Measurements from ENCODE around the gene KANK4. TPM values are rescaled to one million over a fixed set of nuclear protein-coding genes. Genes with fewer than 3 reads are reported as not detected.

KANK4 gene
- total RNA-seq, 2 experiments from 2014 or later = not detected

DNA sequence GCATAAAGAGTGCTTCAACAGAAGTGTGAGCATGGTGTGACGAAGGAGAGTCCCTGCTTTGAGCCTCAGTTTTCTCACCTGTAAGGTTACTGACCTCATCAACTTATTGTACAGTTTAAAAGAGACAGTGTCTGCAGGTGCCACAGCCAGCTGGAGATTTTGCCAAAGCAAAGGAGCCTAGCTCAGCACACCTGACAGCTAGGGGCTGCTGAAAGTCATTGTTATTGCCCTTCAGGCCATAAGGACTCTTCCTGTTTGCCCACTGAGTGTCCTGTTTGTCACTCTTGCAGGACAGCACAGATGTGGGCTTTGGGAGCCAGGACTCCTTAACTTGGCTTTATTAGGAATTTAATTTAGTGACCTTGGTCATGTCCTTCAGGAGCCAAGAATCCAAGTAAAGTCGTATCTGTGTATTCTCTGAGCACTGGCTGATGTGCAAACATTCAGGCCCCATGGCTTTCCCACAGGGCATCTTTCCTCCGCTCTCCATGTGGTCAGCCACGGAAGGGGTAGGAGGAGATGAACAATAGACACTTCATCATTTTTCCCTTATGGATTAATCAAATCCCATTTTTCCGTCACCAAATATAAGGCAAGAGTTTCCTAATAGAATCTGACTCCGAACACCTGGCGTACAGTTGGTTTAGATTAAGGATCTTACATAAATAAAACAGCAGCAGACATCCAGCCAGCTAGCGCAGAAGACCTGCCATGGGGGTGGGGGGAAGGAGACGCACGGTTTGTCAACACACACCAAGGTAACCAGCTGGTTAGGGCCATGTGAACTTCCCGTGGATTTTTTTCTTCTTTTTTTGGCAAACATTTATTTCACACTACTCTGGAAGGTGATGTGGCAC, 43.1 kb upstream of the KANK4 start:
- intact Hi-C loops (cut with micrococcal nuclease) = no loop called here
- DNase-seq = no peak
- POLR2A ChIA-PET = no interaction called here
- TF ChIP-seq, protein P1, sequence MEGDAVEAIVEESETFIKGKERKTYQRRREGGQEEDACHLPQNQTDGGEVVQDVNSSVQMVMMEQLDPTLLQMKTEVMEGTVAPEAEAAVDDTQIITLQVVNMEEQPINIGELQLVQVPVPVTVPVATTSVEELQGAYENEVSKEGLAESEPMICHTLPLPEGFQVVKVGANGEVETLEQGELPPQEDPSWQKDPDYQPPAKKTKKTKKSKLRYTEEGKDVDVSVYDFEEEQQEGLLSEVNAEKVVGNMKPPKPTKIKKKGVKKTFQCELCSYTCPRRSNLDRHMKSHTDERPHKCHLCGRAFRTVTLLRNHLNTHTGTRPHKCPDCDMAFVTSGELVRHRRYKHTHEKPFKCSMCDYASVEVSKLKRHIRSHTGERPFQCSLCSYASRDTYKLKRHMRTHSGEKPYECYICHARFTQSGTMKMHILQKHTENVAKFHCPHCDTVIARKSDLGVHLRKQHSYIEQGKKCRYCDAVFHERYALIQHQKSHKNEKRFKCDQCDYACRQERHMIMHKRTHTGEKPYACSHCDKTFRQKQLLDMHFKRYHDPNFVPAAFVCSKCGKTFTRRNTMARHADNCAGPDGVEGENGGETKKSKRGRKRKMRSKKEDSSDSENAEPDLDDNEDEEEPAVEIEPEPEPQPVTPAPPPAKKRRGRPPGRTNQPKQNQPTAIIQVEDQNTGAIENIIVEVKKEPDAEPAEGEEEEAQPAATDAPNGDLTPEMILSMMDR (IDR thresholded peaks at IDR 0.05) = no peak
- ATAC-seq = no peak
- Mint-ChIP-seq H3K4me3 (no peak overlapping the region), H3K36me3 (ENCODE audit: low read depth) (no peaks in the 10 kb centered on the region), H3K27me3 (no peaks in the 10 kb centered on the region), H3K4me1 (ENCODE audit: low read depth) (no peaks in the 10 kb centered on the region), H3K9me3 (no peaks in the 10 kb centered on the region), H3K27ac (no peak overlapping the region)
- CTCF ChIA-PET = no interaction called here

DNA sequence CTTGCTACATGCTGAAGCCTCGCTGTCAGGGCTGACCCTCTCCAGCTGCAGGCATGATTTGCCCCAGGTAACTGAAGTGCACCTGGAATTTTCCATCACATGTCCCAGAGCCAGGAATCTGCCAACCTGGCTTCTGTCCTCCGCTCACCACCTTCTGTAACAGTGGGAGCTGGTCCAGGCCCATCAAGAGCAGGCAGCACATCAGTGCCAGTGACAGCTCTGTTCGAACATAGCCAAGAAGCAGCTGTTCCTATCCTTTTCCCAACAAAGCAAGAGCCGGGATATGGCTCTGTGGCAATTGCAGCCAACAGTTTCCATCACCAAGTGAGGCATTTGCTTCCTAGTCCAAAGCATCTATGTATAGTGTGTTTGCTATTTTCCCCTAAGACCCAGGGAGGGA, 42.2 kb upstream of the KANK4 start:
- Mint-ChIP-seq H3K27me3 (no peaks in the 10 kb centered on the region), H3K4me1 (ENCODE audit: low read depth) (no peaks in the 10 kb centered on the region), H3K36me3 (ENCODE audit: low read depth) (no peaks in the 10 kb centered on the region), H3K27ac (no peak overlapping the region), H3K4me3 (no peak overlapping the region), H3K9me3 (no peaks in the 10 kb centered on the region)
- ATAC-seq (no peak), DNase-seq (no peak)
- CTCF ChIA-PET = no interaction called here
- intact Hi-C loops (cut with micrococcal nuclease) = no loop called here
- POLR2A ChIA-PET = no interaction called here
- TF ChIP-seq, protein P1 (IDR thresholded peaks at IDR 0.05) = no peak

DNA sequence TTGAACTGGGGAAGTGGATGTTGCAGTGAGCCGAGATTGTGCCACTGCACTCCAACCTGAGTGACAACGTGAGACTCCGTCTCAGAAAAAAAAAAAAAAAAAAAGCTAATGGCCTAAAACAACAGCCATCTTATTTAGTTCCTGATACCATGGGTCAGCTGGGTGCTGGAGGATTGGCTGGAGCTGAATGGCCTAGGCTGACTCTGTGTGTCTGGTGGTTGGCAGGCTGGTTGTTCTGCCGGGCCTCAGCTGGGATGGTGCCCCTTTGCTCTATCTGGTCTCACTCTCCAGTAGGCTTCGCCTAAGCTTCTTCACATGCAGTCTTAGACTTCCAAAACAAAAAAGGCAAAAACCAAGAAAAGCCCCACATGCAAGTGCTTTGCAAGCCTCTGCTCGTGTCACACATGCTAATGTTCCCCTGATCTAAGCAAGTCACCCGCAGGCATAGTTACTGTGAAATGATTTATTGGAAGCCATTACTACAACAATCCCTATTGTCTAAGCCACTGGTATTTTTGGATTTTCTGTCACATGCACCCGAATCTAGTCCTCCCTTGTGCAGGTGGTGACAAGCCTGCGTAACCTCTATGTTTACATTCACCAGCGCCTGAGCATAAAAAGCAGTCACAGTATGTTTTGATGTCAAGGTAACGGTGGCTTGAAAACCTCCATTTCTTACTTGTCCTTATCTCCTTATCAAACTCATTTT, 39.6 kb upstream of the KANK4 start:
- POLR2A ChIA-PET = no interaction called here
- Mint-ChIP-seq H3K36me3 (ENCODE audit: low read depth) (no peaks in the 10 kb centered on the region), H3K4me1 (ENCODE audit: low read depth) (no peaks in the 10 kb centered on the region), H3K4me3 (no peak overlapping the region), H3K27ac (no peak overlapping the region), H3K27me3 (no peaks in the 10 kb centered on the region), H3K9me3 (no peaks in the 10 kb centered on the region)
- CTCF ChIA-PET = interaction anchor here (1.4 kb wide), 1 partner anchor 49 kb away, joined by 3 read pairs; no protein-coding TSS in a partner anchor
- TF ChIP-seq, protein P1 (IDR thresholded peaks at IDR 0.05) = no peak
- ATAC-seq (no peak), DNase-seq (no peak)
- intact Hi-C loops (cut with micrococcal nuclease) = no loop called here

DNA sequence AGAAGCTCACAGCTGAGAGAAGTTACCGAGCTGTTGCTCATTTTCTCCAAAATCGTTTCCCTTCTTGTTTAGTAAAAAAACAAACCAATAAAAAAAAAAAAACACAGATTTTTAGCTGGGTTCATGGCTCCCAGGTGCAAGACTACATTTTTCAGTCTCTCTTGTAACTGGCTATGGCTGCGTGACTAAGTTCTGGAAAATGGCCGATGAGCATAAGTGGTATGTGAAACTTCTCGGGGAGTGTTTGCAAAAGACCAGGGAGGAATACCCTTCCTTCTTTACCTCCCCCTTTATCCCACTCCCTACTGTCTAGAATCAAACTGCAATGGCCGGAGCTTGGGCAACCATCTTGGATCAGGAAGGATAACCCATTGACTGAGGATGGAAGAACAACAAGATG, 38.7 kb upstream of the KANK4 start:
- no peak overlapping the region for H3K4me3 Mint-ChIP-seq
- no peak for ATAC-seq

More for the DNA sequence above, 38.7 kb upstream of the KANK4 start:
- ChIA-PET POLR2A (no interaction called here), CTCF (no interaction called here)
- Mint-ChIP-seq H3K9me3 (no peaks in the 10 kb centered on the region), H3K4me1 (ENCODE audit: low read depth) (no peaks in the 10 kb centered on the region), H3K27me3 (no peaks in the 10 kb centered on the region), H3K36me3 (ENCODE audit: low read depth) (no peaks in the 10 kb centered on the region), H3K27ac (no peak overlapping the region)
- TF ChIP-seq, protein P1 (IDR thresholded peaks at IDR 0.05) = no peak
- no peak for DNase-seq
- intact Hi-C loops (cut with micrococcal nuclease) = no loop called here
